Activated CD8-positive, alpha-beta memory T cell treated with anti-CD3 and anti-CD28 coated beads, Interleukin-2, amount 50 U/mL, for 24 hours (primary cell): Measurements from ENCODE around the gene DRD4.

Source experiments
- DNase-seq: peaks from one replicate; pipeline ENCODE4 v3.0.0-alpha.2; 2020; ENCODE audit errors: extremely low read depth

DRD4 gene

DNA sequence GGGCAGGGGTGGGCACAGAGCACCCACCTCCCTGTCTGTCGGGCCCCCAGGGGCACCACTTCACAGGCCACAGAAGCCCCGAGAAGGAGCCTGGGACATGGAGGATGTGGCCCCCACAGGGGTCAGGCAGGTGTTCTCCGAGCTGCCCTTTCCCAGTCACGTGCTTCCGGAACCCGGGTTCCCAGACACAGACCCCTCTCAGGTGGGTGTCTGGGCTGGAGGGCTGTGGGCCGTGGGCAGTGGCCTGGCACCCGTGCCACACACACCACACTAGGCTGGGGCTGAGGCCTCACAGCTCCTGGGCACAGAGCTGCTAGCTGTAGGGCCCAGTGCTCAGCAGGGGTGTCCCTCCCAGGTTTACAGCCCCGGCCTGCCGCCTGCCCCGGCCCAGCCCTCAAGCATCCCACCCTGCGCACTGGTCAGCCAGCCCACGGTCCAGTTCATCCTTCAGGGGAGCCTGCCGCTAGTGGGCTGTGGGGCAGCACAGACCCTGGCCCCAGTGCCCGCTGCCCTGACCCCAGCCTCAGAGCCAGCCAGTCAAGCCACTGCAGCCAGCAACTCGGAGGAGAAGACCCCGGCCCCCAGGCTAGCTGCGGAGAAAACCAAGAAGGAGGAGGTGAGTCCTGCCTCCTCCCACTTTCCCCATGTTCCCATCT is 26.8 kb upstream of the DRD4 start:
- no peak for DNase-seq

GRCh38 chr11:611001-611996 is 25.8 kb upstream of the DRD4 start:
- no peak for DNase-seq

DNA sequence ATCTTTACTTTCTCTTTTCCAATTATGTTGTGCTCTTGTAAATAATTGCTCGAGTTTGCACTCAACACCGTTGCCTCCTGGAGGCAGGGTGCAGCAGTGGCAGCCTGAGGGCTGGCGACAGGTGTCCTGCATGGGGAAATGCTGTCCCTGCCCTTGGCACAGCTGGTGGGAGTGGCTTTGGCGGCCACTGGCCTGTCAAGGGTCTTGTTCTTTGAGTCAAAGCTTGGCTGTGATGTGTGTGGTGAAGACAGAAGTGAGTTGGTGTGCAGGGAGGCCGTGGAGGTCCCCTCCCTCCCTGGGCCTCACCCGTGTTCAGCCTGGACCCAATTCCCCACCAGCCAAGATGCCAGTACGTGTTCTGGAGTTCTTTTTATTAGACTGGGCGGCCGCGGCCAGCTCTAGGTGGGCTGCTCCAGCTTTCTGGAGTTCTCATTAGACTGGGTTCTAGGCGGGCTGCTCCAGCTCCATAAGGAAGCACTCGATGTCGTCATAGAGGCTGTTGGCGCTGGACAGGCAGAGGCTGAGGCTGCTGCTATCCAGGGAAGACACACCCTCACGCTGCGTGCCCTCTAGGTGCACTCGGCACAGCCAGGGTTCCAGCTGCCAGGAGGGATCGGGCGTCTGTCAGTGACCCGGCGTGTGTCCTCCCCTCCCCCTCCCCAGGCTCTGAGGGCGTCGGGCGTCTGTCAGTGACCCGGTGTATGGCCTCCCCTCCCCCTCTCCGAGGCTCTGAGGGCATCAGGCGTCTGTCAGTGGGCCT is 24.7 kb upstream of the DRD4 start:
- no peak for DNase-seq

GRCh38 chr11:612961-613300 is 24.1 kb upstream of the DRD4 start:
- no peak for DNase-seq

- peak; percentile 47 for DNase-seq
Observed at GRCh38 chr11:613369-613968, 23.6 kb upstream of the DRD4 start.

DNA sequence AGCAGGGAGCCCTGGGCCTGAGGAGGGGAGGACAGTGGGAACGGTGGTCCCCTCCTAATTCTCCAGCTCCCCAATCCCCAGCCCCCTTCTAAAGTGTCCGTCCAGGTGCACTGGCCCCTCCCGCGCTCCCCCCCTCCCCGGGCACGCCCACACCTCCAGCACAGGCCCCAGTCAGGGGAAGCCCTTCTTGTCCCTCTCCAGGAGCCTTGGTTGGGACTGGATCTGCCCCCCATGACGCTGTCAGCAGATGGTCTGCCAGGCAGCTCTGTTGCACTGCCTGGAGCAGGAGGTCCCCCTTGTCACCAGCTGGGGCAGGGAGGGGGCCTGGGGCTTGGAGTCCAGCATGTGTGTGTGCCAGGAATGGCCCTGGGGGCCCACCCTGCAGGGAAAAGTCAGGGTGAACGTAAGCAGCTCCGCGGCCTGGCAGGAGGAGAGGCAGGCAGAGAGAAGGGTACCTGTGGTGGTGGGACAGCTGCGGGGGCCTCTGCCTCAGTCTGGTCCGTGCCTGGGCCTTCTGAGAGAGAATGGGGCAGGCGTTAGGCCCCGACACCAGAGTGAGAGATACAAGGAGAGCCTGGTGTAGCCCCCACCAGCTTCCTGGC is 22.9 kb upstream of the DRD4 start:
- DNase-seq: no peak

- no peak for DNase-seq
Observed at GRCh38 chr11:614623-615503, 22.2 kb upstream of the DRD4 start.

DNA sequence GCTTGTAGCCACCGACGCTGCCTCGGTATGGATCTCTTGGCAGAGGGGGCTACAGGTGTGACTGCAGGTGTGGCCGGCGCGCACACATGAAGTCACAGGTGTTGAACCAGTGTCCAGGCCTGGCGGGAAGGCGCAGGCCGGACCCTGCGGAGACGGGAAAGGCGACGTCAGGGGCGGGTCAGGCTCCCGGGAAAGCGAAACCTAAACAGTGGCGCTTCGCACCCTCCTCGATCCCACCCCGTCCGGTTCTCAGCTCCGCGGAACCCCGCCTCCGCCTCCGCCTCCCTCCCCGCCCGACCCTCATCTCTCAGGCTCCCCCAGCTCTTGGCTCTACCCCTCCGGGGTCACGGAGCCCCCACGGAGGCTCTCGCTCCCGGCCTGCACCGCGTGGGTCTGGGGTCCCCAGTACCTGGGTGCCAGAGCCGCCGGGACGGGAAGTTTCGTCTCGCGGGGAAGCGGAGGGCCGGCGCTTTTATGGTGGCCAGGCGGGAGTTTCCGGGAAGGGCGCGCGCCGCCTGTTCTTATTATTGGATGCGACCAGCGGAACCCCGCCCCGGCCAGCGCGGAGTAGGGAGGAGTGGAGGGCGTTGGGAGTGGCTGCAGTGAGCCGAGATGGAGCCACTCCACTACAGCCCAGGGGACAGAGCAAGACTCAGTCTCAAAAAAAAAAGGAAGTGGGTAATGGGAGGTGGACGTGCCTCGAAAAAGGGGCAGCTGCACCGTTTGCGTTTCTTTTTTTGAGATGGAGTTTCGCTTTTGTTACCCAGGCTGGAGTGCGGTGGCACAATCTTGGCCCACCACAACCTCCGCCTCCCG is 21.4 kb upstream of the DRD4 start, which contains the start of gene IRF7:
IRF7 (minus strand) TSS at position 447 of the 816 bp plus-strand sequence. CDS start 586 bp downstream, outside the sequence.
- DNase-seq: peak; percentile 66

DNA sequence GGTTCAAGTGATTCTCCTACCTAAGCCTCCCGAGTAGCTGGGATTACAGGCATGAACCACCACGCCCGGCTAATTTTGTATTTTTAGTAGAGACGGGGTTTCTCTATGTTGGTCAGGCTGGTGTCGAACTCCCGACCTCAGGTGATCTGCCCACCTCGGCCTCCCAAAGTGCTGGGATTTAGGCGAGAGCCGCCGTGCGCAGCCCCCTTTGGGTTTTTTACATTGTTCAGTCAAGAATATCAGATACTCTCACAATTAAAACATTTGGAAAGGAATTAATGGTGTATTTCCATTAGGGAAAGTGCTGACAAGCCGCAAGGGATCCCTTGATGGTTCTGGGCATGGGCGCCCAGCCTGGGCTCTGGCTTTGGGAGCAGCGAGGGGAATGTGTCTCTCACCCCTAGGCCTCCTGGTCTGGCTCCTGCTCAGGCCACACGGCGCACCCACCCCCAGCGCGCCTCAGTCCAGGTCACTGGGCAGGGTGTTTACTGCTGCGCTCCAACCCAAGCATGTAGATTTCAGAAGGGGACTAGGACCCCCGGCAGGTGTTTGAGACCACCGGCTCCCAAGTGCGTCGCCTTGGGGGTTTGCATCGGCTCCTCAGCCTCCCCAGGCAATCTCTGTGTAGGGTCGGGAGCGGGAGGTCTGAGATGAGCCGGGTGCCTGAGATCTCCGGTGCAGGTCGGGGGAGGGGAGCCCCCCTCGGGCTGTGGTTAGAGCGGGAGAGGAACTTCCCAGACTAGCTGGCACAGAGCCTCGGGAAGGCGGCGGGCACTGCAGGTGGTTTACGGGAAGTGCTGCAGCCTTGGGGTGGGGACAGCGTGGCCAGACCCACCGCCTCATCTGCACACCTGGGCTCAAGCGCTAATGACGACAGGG is 20.5 kb upstream of the DRD4 start:
- DNase-seq: no peak

GRCh38 chr11:617199-617911 is 19.7 kb upstream of the DRD4 start:
- no peak for DNase-seq

DNA sequence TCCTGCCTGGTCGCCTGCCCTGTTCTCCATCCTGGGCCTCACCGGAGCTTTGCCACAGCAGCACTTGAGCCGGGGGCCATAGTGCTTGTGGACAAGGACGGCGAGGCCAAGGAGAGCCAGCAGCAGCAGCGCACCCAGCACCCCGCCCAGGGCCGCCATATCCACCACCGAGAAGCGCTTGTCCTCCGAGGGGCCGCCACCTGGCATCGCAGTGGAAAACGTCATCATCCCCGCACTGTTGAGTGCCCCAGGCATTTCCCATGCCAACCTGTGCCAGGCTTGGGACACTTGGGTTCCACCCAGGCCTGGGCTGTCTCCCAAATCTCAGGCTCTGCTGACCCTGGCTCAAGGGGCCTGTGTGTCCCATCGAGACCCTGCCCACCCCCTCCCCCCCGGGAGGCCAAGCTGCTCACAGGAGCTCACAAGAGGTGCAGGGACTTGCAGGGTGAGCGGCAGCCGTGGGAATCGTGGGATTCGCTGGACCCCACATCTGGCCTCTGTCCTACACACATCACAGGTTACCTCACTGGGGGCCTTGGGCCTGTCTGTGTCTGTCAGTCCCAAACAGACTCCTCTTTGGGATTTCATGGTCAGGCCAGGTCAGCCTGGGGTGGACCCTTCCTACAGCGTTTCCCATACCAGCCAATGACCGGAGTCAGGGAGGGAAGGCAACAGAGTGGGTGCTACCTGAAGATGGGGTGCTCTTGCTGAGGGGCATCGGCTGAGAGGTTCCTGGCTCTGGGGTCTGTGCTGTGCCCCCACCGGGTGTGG is 19.0 kb upstream of the DRD4 start:
- DNase-seq: no peak

GRCh38 chr11:618856-619627 is 18.0 kb upstream of the DRD4 start:
- no peak for DNase-seq

DNA sequence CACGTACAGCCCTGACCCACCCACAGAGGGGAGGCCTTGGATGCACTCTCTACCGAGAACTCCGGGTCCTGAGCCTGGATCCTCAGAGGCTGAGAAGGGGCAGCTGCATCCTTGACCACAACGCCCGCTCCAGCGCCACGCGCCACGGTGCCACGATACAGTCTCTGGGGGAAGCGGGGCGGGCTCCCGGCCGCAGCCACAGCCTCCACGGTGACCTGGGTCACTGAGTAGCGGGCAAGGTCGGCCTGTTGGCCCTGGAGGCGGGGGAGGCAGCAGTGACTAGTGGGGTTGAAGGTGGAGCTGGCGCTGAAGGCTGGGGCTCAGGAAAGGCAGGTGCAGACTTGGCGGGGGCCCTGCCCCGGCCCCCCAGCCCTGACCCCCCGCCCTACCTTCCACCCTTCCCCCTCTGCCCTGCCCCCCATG is 17.4 kb upstream of the DRD4 start:
- DNase-seq: no peak

GRCh38 chr11:620201-620600 is 16.9 kb upstream of the DRD4 start:
- no peak for DNase-seq

GRCh38 chr11:620935-621814 is 15.9 kb upstream of the DRD4 start:
- DNase-seq: no peak
